ENCODE data around the gene CCR5AS. TPM values are rescaled to one million over a fixed set of nuclear protein-coding genes. Genes with fewer than 3 reads are reported as not detected.

CCR5AS gene

Other genes starting within 250 kb of the CCR5AS start
- 1.7 TPM for gene CCR1, start 198.8 kb downstream of the CCR5AS start, total RNA-seq
- not detected for gene CCR3, start 164.6 kb downstream of the CCR5AS start, total RNA-seq
- 0.31 TPM for gene CCR2, start 53.0 kb downstream of the CCR5AS start, total RNA-seq
- 0.16 TPM for gene CCR5, start 36.1 kb downstream of the CCR5AS start, total RNA-seq
- gene CCRL2, start 193 bp upstream of the CCR5AS start, total RNA-seq: 1.1 TPM
- gene LTF, start 57.8 kb upstream of the CCR5AS start, total RNA-seq: 3.6 TPM
- not detected for gene RTP3, start 90.9 kb upstream of the CCR5AS start, total RNA-seq
- gene LRRC2, start 159.2 kb upstream of the CCR5AS start, total RNA-seq: 7.8 TPM
- gene FAM240A, start 205.5 kb upstream of the CCR5AS start, total RNA-seq: not detected

Data from occipital lobe (tissue), 1 donor.